A549 (cell line): Measurements from ENCODE around the gene MSI2. TPM values are rescaled to one million over a fixed set of nuclear protein-coding genes. Genes with fewer than 3 reads are reported as not detected.

Experiments used
- ATAC-seq, 2 experiments: fragments of 200-7000 bp in 1 of 2; fragments of >200 bp in 1 of 2; cut with Nextera tagmentation in 1 of 2; cut with Tn5 transposase in 1 of 2; 3 replicates each; pipeline versions ENCODE4 v1.8.0 to v1.9.1; 2018 to 2020; ENCODE audit warnings: mild to moderate bottlenecking in 1 of 2, moderate library complexity in 1 of 2
- CTCF ChIA-PET: fragments of 300-600 bp; sonication (Branson Sonifier 250); formaldehyde crosslinking; extraction: SDS; loops from one replicate; lab custom pipeline; 2021; ENCODE audit warnings: antibody characterized with exemption, inconsistent platforms; lab: Yijun Ruan, JAX
- POLR2A ChIA-PET: fragments of 350-600 bp; formaldehyde crosslinking; extraction: SDS; loops from one replicate; lab custom pipeline; 2021; ENCODE audit warnings: antibody characterized with exemption, inconsistent platforms; lab: Yijun Ruan, JAX
- DNase-seq, 2 experiments: peaks; one replicate each; pipeline versions ENCODE4 v3.0.0 to v3.0.0-alpha.2; 2011 to 2016; ENCODE audit warnings: low read depth in 1 of 2, low spot score in 1 of 2
- FAIRE-seq: peaks from 2 replicates; lab custom pipeline; 2011; peaks lifted over from hg19 to GRCh38; lab: Jason Lieb, UNC
- H3K27ac ChIP-seq, 2 experiments: fragments of >200 bp; sonication (Bioruptor Twin); formaldehyde crosslinking; 3 replicates each; pipeline ENCODE4 v1.5.1; 2016 to 2017
- H3K4me1 ChIP-seq: fragments of >200 bp; sonication (Bioruptor Twin); formaldehyde crosslinking; 3 replicates; pipeline ENCODE4 v1.6.1; 2016
- H3K4me2 ChIP-seq: fragments of >200 bp; sonication (Bioruptor Twin); formaldehyde crosslinking; 3 replicates; pipeline ENCODE4 v1.6.1; 2016
- H3K4me3 ChIP-seq: fragments of >200 bp; sonication (Bioruptor Twin); formaldehyde crosslinking; 3 replicates; pipeline ENCODE4 v1.5.1; 2016
- H3K9me3 ChIP-seq: fragments of >200 bp; sonication (Bioruptor Twin); formaldehyde crosslinking; 3 replicates; pipeline ENCODE4 v1.6.1; 2016
- CHD4 ChIP-seq: fragments of 200-600 bp; sonication (generic); IDR thresholded peaks from 2 replicates; pipeline ENCODE4 v1.6.1; 2016; ENCODE audit warnings: antibody characterized with exemption, mild to moderate bottlenecking, borderline replicate concordance
- ELK1 ChIP-seq: fragments of 150-350 bp; IDR thresholded peaks from 2 replicates; pipeline ENCODE4 v1.6.1; 2014; ENCODE audit warnings: low read depth, mild to moderate bottlenecking, low read length
- ESRRA ChIP-seq: fragments of 150-350 bp; IDR thresholded peaks from 2 replicates; pipeline ENCODE4 v1.6.1; 2014; ENCODE audit warnings: mild to moderate bottlenecking, low read length, borderline replicate concordance
- FOSL2 ChIP-seq, 2 experiments: fragments of 450-650 bp in 1 of 2; fragments of >200 bp in 1 of 2; sonication (Bioruptor Twin) in 1 of 2; formaldehyde crosslinking; IDR thresholded peaks; 2 replicates each; pipeline versions ENCODE4 v1.5.0 to v1.6.1; 2016 to 2020; ENCODE audit warnings: mild to moderate bottlenecking in 1 of 2, moderate library complexity in 1 of 2
- HMGXB4 ChIP-seq: fragments of 250-450 bp; sonication (Bioruptor Pico); IDR thresholded peaks from 2 replicates; pipeline ENCODE4 v1.5.0; 2021; ENCODE audit warnings: mild to moderate bottlenecking, moderate library complexity, borderline replicate concordance
- JUN ChIP-seq, 2 experiments: fragments of >200 bp; sonication (Bioruptor Twin); formaldehyde crosslinking; IDR thresholded peaks; 2 replicates in 1 of 2; 3 replicates in 1 of 2; pipeline ENCODE4 v1.6.1; 2016 to 2017
- KDM1A ChIP-seq: fragments of 200-600 bp; sonication (generic); IDR thresholded peaks from 2 replicates; pipeline ENCODE4 v1.6.1; 2016; ENCODE audit warnings: low read depth, mild to moderate bottlenecking
- KDM5A ChIP-seq: fragments of 200-600 bp; sonication (generic); IDR thresholded peaks from 2 replicates; pipeline ENCODE4 v1.6.1; 2016; ENCODE audit warnings: antibody characterized with exemption, mild to moderate bottlenecking
- MYC ChIP-seq: IDR thresholded peaks from 2 replicates; pipeline ENCODE4 v1.6.1; 2012; ENCODE audit warnings: mild to moderate bottlenecking, inconsistent platforms, low read length, improper control_type of control experiment, borderline replicate concordance
- NR3C1 ChIP-seq: fragments of >200 bp; sonication (Bioruptor Twin); formaldehyde crosslinking; IDR thresholded peaks from 3 replicates; pipeline ENCODE4 v1.6.1; 2017
- PHF8 ChIP-seq: fragments of 200-600 bp; sonication (generic); IDR thresholded peaks from 2 replicates; pipeline ENCODE4 v1.6.1; 2016; ENCODE audit warnings: low read depth, mild to moderate bottlenecking, antibody characterized with exemption, moderate library complexity, borderline replicate concordance
- RARB ChIP-seq: fragments of 250-450 bp; sonication (Bioruptor Pico); IDR thresholded peaks from 2 replicates; pipeline ENCODE4 v1.8.0; 2021; ENCODE audit warnings: mild to moderate bottlenecking, moderate library complexity
- RNF2 ChIP-seq: fragments of 200-600 bp; sonication (generic); IDR thresholded peaks from 2 replicates; pipeline ENCODE4 v1.6.1; 2016; ENCODE audit warnings: low read depth, mild to moderate bottlenecking, antibody characterized with exemption, moderate library complexity, borderline replicate concordance
- TP53 ChIP-seq: fragments of 250-450 bp; sonication (Bioruptor Pico); IDR thresholded peaks from 2 replicates; pipeline ENCODE4 v1.5.0; 2021; ENCODE audit warnings: mild to moderate bottlenecking, moderate library complexity
- ZC3H11A ChIP-seq: fragments of 450-650 bp; IDR thresholded peaks from 2 replicates; pipeline ENCODE4 v1.6.1; 2014; ENCODE audit warnings: antibody characterized with exemption, mild to moderate bottlenecking
- ZFP36 ChIP-seq: fragments of 450-650 bp; IDR thresholded peaks from 2 replicates; pipeline ENCODE4 v1.6.1; 2014; ENCODE audit warnings: borderline replicate concordance; ENCODE audit not compliant: partially characterized antibody
- whole genome bisulfite sequencing: methylation state at CpG from one replicate; pipeline ENCODE4 v1.1.6; 2017; ENCODE audit errors: missing lambda C conversion rate; 5-methylcytosine and 5-hydroxymethylcytosine counted together
- polyA plus RNA-seq, 4 experiments: library from polyadenylated mRNA; depleted of rRNA in 3 of 4; stranded (reverse); fragments of >200 nt; fragmentation: RNase III in 1 of 4; extraction: RNeasy Plus Mini Kit Qiagen cat#74134 plus additional on column Dnase treatment in 1 of 4; gene quantifications; 2 replicates in 3 of 4; 3 replicates in 1 of 4; pipeline ENCODE4 v1.2.3, GENCODE V29; 2011 to 2017
- TF ChIP-seq, protein P1 (sequence below): fragments of >200 bp; sonication (Bioruptor Twin); formaldehyde crosslinking; IDR thresholded peaks from 3 replicates; pipeline ENCODE4 v1.6.1; 2016

The MSI2 gene
- polyA plus RNA-seq, 2 of the 4 experiments (the other 2 are of a cell fraction), result 43.6 to 44.4 TPM

DNA sequence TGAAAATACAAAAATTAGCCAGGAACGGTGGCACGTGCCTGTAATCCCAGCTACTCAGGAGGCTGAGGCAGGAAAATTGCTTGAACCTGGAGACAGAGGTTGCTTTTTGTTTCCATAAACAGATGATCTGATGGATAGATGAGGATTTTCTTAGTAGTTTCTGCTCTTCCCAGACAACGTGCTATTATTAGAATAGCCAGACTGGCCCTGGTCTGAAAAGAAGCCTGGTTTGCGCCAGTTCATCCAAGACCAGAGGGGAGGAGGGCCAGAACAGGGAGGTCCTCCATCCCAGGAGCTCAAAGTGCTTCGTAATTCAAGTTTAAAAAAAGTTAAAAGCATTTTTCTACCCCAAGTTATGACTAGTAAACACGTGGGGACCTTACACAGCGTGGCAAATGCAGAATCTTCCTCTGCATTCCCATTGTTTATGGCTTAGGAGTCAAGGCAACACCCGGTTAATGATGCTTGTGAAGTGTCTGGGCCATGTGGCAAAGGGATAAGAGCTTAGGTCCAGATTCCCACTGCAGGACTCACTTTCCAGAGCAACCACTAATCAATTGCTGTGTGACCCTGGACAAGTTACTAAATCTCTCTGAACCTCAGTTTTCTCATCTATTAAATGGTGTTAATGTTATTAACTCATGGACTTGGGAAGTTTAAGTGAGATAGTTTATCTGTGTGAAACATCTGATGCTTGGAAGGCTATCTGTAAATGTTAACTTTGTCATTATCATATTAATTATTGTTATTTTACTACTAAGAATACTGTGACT lies 283.4 kb downstream of the MSI2 start:
- no peak overlapping the region for H3K4me2 ChIP-seq
- no peak for FAIRE-seq
- peak overlapping the region; percentile 69 to 75; a peak in 3 of 6 replicates for H3K27ac ChIP-seq
- H3K4me3 ChIP-seq, result no peak overlapping the region
- TF ChIP-seq ESRRA (no peak), JUN (IDR thresholded peaks at IDR 0.05) (no peak)
- DNase-seq, result no peak
- no peak for ATAC-seq
- H3K4me1 ChIP-seq, result peaks cover 86% of the 10 kb centered on the region
- ChIA-PET CTCF (interaction anchor here (1.1 to 6.2 kb wide), 4 partner anchors 27 to 297 kb away, joined by 3 to 24 read pairs (median 5); no protein-coding TSS in a partner anchor), POLR2A (no interaction called here)
- WGBS, result 92% methylated on average over 8 of the region's 8 CpGs
- no peaks in the 10 kb centered on the region for H3K9me3 ChIP-seq

GRCh38 chr17:57540596-57540995 lies 284.3 kb downstream of the MSI2 start:
- ChIA-PET CTCF (interaction anchor here (1.4 to 6.2 kb wide), 3 partner anchors 10 to 297 kb away, joined by 4 to 24 read pairs (median 7); no protein-coding TSS in a partner anchor), POLR2A (interaction anchor here (0.7 kb wide), 1 partner anchor 9 kb away, joined by 3 read pairs; no protein-coding TSS in a partner anchor)
- peaks cover 82% of the 10 kb centered on the region for H3K4me1 ChIP-seq
- peak overlapping the region; percentile 69 to 75 for H3K27ac ChIP-seq
- TF ChIP-seq ELK1, result no peak
- no peak for TF ChIP-seq ZFP36
- TF ChIP-seq KDM1A, result no peak
- TF ChIP-seq CHD4, result no peak
- TF ChIP-seq NR3C1, result no peak
- no peak for TF ChIP-seq TP53 (CRISPR knock-in tag)
- no peak for TF ChIP-seq FOSL2 (IDR thresholded peaks at IDR 0.05)
- TF ChIP-seq FOSL2 (CRISPR knock-in tag; IDR thresholded peaks at IDR 0.05), result no peak
- no peak for TF ChIP-seq RNF2
- TF ChIP-seq, protein P1, sequence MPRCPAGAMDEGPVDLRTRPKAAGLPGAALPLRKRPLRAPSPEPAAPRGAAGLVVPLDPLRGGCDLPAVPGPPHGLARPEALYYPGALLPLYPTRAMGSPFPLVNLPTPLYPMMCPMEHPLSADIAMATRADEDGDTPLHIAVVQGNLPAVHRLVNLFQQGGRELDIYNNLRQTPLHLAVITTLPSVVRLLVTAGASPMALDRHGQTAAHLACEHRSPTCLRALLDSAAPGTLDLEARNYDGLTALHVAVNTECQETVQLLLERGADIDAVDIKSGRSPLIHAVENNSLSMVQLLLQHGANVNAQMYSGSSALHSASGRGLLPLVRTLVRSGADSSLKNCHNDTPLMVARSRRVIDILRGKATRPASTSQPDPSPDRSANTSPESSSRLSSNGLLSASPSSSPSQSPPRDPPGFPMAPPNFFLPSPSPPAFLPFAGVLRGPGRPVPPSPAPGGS, result no peak
- TF ChIP-seq MYC, result no peak
- no peak for TF ChIP-seq JUN (IDR thresholded peaks at IDR 0.05)
- TF ChIP-seq ZC3H11A, result no peak
- TF ChIP-seq RARB, result no peak
- no peak for TF ChIP-seq KDM5A
- no peak for TF ChIP-seq PHF8
- no peak for TF ChIP-seq HMGXB4 (CRISPR knock-in tag)
- H3K4me2 ChIP-seq, result peak overlapping the region; percentile 74; the same call in 2 of the 3 replicates
- 96% methylated on average over 2 of the region's 2 CpGs for WGBS
- ATAC-seq, result peak in 1 of 2 experiments; percentile 40; a peak in 3 of 6 replicates
- FAIRE-seq, result no peak
- H3K9me3 ChIP-seq, result no peaks in the 10 kb centered on the region
- no peak overlapping the region for H3K4me3 ChIP-seq
- DNase-seq, result no peak
